Measurements from ENCODE around the gene GNAO1. TPM values are rescaled to one million over a fixed set of nuclear protein-coding genes. Genes with fewer than 3 reads are reported as not detected.

The GNAO1 gene
- total RNA-seq, 1 experiment from 2014 or later: not detected

GRCh38 chr16:56362706-56363105 lies 171.4 kb downstream of the GNAO1 start:
- BruUV-seq (replicated peaks): no TSS peak
- POLR2A ChIA-PET (ENCODE audit: low non-redundant PET): no interaction called here
- H3K4me3 ChIP-seq (ENCODE audit: low read depth, low read length, poor library complexity, severe bottlenecking): no peak overlapping the region
- CTCF ChIA-PET: interaction anchor here (0.6 kb wide), 1 partner anchor 229 kb away, joined by 3 read pairs; no protein-coding TSS in a partner anchor
- intact Hi-C loops (cut with micrococcal nuclease; ENCODE audit: unreplicated experiment): no loop called here
- H3K27me3 ChIP-seq (replicated peaks; ENCODE audit: insufficient read depth, low read depth, low read length, poor library complexity): no peaks in the 10 kb centered on the region
- H3K36me3 ChIP-seq (ENCODE audit: insufficient read depth, low read length, poor library complexity, severe bottlenecking): no peaks in the 10 kb centered on the region
- no peaks in the 10 kb centered on the region for H3K4me1 ChIP-seq (ENCODE audit: insufficient read depth, low read length, poor library complexity, severe bottlenecking)
- DNase-seq (ENCODE audit: low spot score): no peak
- H3K9me3 ChIP-seq (ENCODE audit: low read depth, low read length, poor library complexity, severe bottlenecking): no peaks in the 10 kb centered on the region
- no peak overlapping the region for H3K27ac ChIP-seq (ENCODE audit: low read depth, low read length, poor library complexity, severe bottlenecking)
- TF ChIP-seq EZH2 (IDR thresholded peaks at IDR 0.05; ENCODE audit: borderline replicate concordance, low read depth, low read length, poor library complexity, severe bottlenecking): no peak
- no peak for TF ChIP-seq CTCF (conservative IDR thresholded peaks at IDR 0.05; ENCODE audit: low read depth, low read length)

- intact Hi-C loops (cut with micrococcal nuclease; ENCODE audit: unreplicated experiment): no loop called here
- Histone ChIP-seq H3K27me3 (replicated peaks; ENCODE audit: insufficient read depth, low read depth, low read length, poor library complexity) (no peaks in the 10 kb centered on the region), H3K27ac (ENCODE audit: low read depth, low read length, poor library complexity, severe bottlenecking) (no peak overlapping the region), H3K4me3 (ENCODE audit: low read depth, low read length, poor library complexity, severe bottlenecking) (no peak overlapping the region), H3K36me3 (ENCODE audit: insufficient read depth, low read length, poor library complexity, severe bottlenecking) (no peaks in the 10 kb centered on the region), H3K4me1 (ENCODE audit: insufficient read depth, low read length, poor library complexity, severe bottlenecking) (no peaks in the 10 kb centered on the region), H3K9me3 (ENCODE audit: low read depth, low read length, poor library complexity, severe bottlenecking) (no peaks in the 10 kb centered on the region)
- BruUV-seq (replicated peaks): no TSS peak
- TF ChIP-seq CTCF (conservative IDR thresholded peaks at IDR 0.05; ENCODE audit: low read depth, low read length): no peak
- TF ChIP-seq EZH2 (IDR thresholded peaks at IDR 0.05; ENCODE audit: borderline replicate concordance, low read depth, low read length, poor library complexity, severe bottlenecking): no peak
- ChIA-PET POLR2A (ENCODE audit: low non-redundant PET) (no interaction called here), CTCF (interaction anchor here (0.6 kb wide), 1 partner anchor 229 kb away, joined by 3 read pairs; no protein-coding TSS in a partner anchor)
- no peak for DNase-seq (ENCODE audit: low spot score)
Measured at GRCh38 chr16:56363181-56363716, 172.0 kb downstream of the GNAO1 start.

GRCh38 chr16:56363781-56364565 lies 172.7 kb downstream of the GNAO1 start:
- no peaks in the 10 kb centered on the region for H3K4me1 ChIP-seq (ENCODE audit: insufficient read depth, low read length, poor library complexity, severe bottlenecking)
- H3K4me3 ChIP-seq (ENCODE audit: low read depth, low read length, poor library complexity, severe bottlenecking): no peak overlapping the region
- ChIA-PET POLR2A (ENCODE audit: low non-redundant PET) (no interaction called here), CTCF (no interaction called here)
- no peak overlapping the region for H3K27ac ChIP-seq (ENCODE audit: low read depth, low read length, poor library complexity, severe bottlenecking)
- no peak for DNase-seq (ENCODE audit: low spot score)
- intact Hi-C loops (cut with micrococcal nuclease; ENCODE audit: unreplicated experiment): no loop called here
- H3K9me3 ChIP-seq (ENCODE audit: low read depth, low read length, poor library complexity, severe bottlenecking): no peaks in the 10 kb centered on the region
- peaks cover 4% of the 10 kb centered on the region for H3K36me3 ChIP-seq (ENCODE audit: insufficient read depth, low read length, poor library complexity, severe bottlenecking)
- H3K27me3 ChIP-seq (replicated peaks; ENCODE audit: insufficient read depth, low read depth, low read length, poor library complexity): no peaks in the 10 kb centered on the region
- no peak for TF ChIP-seq EZH2 (IDR thresholded peaks at IDR 0.05; ENCODE audit: borderline replicate concordance, low read depth, low read length, poor library complexity, severe bottlenecking)
- TF ChIP-seq CTCF (conservative IDR thresholded peaks at IDR 0.05; ENCODE audit: low read depth, low read length): no peak
- no TSS peak for BruUV-seq (replicated peaks)
